ENCODE measurements around the gene CDH13. TPM values are rescaled to one million over a fixed set of nuclear protein-coding genes. Genes with fewer than 3 reads are reported as not detected.

Gene CDH13
- total and polyA plus RNA-seq, 2 experiments from 2014 or later: 1.6 to 4.4 TPM

GRCh38 chr16:83762141-83762991, 1135.6 kb downstream of the CDH13 start:
- Mint-ChIP-seq H3K27me3 (ENCODE audit: insufficient read depth, low read depth, poor library complexity) (no peaks in the 10 kb centered on the region), H3K4me3 (no peak overlapping the region), H3K36me3 (ENCODE audit: low read depth) (no peaks in the 10 kb centered on the region), H3K4me1 (peaks cover 8% of the 10 kb centered on the region), H3K9me3 (peaks cover 3% of the 10 kb centered on the region; the same call in 2 of the 3 replicates), H3K27ac (no peak overlapping the region)
- no peak for ATAC-seq
- H3K4me2 ChIP-seq: no peak overlapping the region
- H3K27ac ChIP-seq (ENCODE audit: low read depth): no peak overlapping the region
- no peaks in the 10 kb centered on the region for H3K79me2 ChIP-seq (replicated peaks; ENCODE audit: insufficient read depth)
- no peaks in the 10 kb centered on the region for H4K20me1 ChIP-seq (replicated peaks; ENCODE audit: insufficient read depth)
- H2AFZ ChIP-seq: no peak overlapping the region
- H3K4me3 ChIP-seq: no peak overlapping the region
- H3K27me3 ChIP-seq (ENCODE audit: insufficient read depth): no peaks in the 10 kb centered on the region
- H3K36me3 ChIP-seq (ENCODE audit: insufficient read depth): no peaks in the 10 kb centered on the region
- H3K4me1 ChIP-seq (ENCODE audit: insufficient read depth): no peaks in the 10 kb centered on the region
- DNase-seq (ENCODE audit: low spot score): no peak
- no peaks in the 10 kb centered on the region for H3K9me2 ChIP-seq (ENCODE audit: insufficient read depth)
- TF ChIP-seq ETS1 (IDR thresholded peaks at IDR 0.05): no peak
- no peaks in the 10 kb centered on the region for H3F3A ChIP-seq (replicated peaks; ENCODE audit: low read depth)

GRCh38 chr16:83762992-83763358, 1136.2 kb downstream of the CDH13 start:
- Histone ChIP-seq H3K4me2 (no peak overlapping the region), H3K9me2 (ENCODE audit: insufficient read depth) (no peaks in the 10 kb centered on the region), H2AFZ (no peak overlapping the region), H3K79me2 (replicated peaks; ENCODE audit: insufficient read depth) (no peaks in the 10 kb centered on the region), H3K27ac (ENCODE audit: low read depth) (no peak overlapping the region), H3K27me3 (ENCODE audit: insufficient read depth) (no peaks in the 10 kb centered on the region), H3K4me3 (no peak overlapping the region), H3F3A (replicated peaks; ENCODE audit: low read depth) (no peaks in the 10 kb centered on the region), H3K4me1 (ENCODE audit: insufficient read depth) (no peaks in the 10 kb centered on the region), H4K20me1 (replicated peaks; ENCODE audit: insufficient read depth) (no peaks in the 10 kb centered on the region), H3K36me3 (ENCODE audit: insufficient read depth) (no peaks in the 10 kb centered on the region)
- Mint-ChIP-seq H3K4me1 (peaks cover 8% of the 10 kb centered on the region), H3K27ac (no peak overlapping the region), H3K9me3 (peaks cover 3% of the 10 kb centered on the region; the same call in 2 of the 3 replicates), H3K4me3 (no peak overlapping the region), H3K36me3 (ENCODE audit: low read depth) (no peaks in the 10 kb centered on the region), H3K27me3 (ENCODE audit: insufficient read depth, low read depth, poor library complexity) (no peaks in the 10 kb centered on the region)
- TF ChIP-seq POLR2AphosphoS5 (IDR thresholded peaks at IDR 0.05; ENCODE audit: low read depth) (no peak), JUNB (IDR thresholded peaks at IDR 0.05; ENCODE audit: unreplicated experiment) (no peak), ZNF331 (CRISPR knock-in tag; IDR thresholded peaks at IDR 0.05; ENCODE audit: low read depth) (no peak), STAT1 (IDR thresholded peaks at IDR 0.05; ENCODE audit: unreplicated experiment) (no peak), ZNF462 (CRISPR knock-in tag; IDR thresholded peaks at IDR 0.05) (no peak)
- DNase-seq (ENCODE audit: low spot score): no peak
- no peak for ATAC-seq

Data from GM23338 (cell line).